Osteoblast (primary cell): ENCODE measurements around the gene CLCN1. TPM values are rescaled to one million over a fixed set of nuclear protein-coding genes. Genes with fewer than 3 reads are reported as not detected.
"Not testable (repeated sequence)": the region's sequence is repeated elsewhere in the genome, so short reads cannot be mapped to it uniquely, and the experiment has no call there.

Source experiments
- DNase-seq: peaks from one replicate; pipeline ENCODE4 v3.0.0; 2011; ENCODE audit warnings: low spot score, mixed read lengths; ENCODE audit not compliant: insufficient read length; ENCODE audit errors: missing footprints
- H2AFZ ChIP-seq: 2 replicates; pipeline ENCODE4 v1.6.0; 2011; ENCODE audit warnings: mild to moderate bottlenecking, low read length
- H3K27ac ChIP-seq: 2 replicates; pipeline ENCODE4 v1.5.1; 2011; ENCODE audit warnings: mild to moderate bottlenecking, low read depth, low read length, moderate library complexity
- H3K27me3 ChIP-seq: 2 replicates; pipeline ENCODE4 v1.6.0; 2012; ENCODE audit warnings: mild to moderate bottlenecking, control low read depth, inconsistent platforms, low read length, moderate library complexity; ENCODE audit not compliant: insufficient read depth
- H3K36me3 ChIP-seq: 2 replicates; pipeline ENCODE4 v1.5.1; 2011; ENCODE audit warnings: mild to moderate bottlenecking, low read length, control low read depth, moderate library complexity; ENCODE audit not compliant: insufficient read depth
- H3K4me1 ChIP-seq: 2 replicates; pipeline ENCODE4 v1.5.1; 2011; ENCODE audit warnings: mild to moderate bottlenecking, low read length, control low read depth, moderate library complexity; ENCODE audit not compliant: insufficient read depth
- H3K4me2 ChIP-seq: 2 replicates; pipeline ENCODE4 v1.6.0; 2011; ENCODE audit warnings: mild to moderate bottlenecking, low read length; ENCODE audit not compliant: insufficient read depth
- H3K4me3 ChIP-seq: fragments of 200-600 bp; sonication (generic); 3 replicates; pipeline ENCODE4 v1.5.1; 2012; ENCODE audit warnings: mild to moderate bottlenecking, low read length, inconsistent platforms; ENCODE audit not compliant: insufficient read depth
- H3K79me2 ChIP-seq: 2 replicates; pipeline ENCODE4 v1.6.0; 2012; ENCODE audit warnings: mild to moderate bottlenecking, low read length, control low read depth, inconsistent platforms; ENCODE audit not compliant: insufficient read depth
- H3K9me3 ChIP-seq: 2 replicates; pipeline ENCODE4 v1.5.1; 2011; ENCODE audit warnings: low read depth, low read length, control low read depth
- H4K20me1 ChIP-seq: 2 replicates; pipeline ENCODE4 v1.6.0; 2012; ENCODE audit warnings: mild to moderate bottlenecking, low read length, control low read depth; ENCODE audit not compliant: insufficient read depth
- total RNA-seq: library from RNA; depleted of rRNA; stranded (reverse); fragments of >200 nt; gene quantifications from 2 replicates; pipeline ENCODE4 v1.2.3, GENCODE V29; 2012
- TF ChIP-seq, protein P1 (sequence below): IDR thresholded peaks from 2 replicates; pipeline ENCODE4 v1.5.1; 2011; ENCODE audit warnings: mild to moderate bottlenecking, low read depth, low read length, moderate library complexity; ENCODE audit errors: extremely low read depth

Gene CLCN1
- total RNA-seq, 1 donor: under 0.01 TPM

- H3K27me3 ChIP-seq: no peaks in the 10 kb centered on the region
- H3K4me2 ChIP-seq: peak overlapping the region; percentile 54
Observed at GRCh38 chr7:143390773-143391317, 74.9 kb downstream of the CLCN1 start.

GRCh38 chr7:143391462-143392404 lies 75.8 kb downstream of the CLCN1 start:
- no peak overlapping the region for H2AFZ ChIP-seq
- no peaks in the 10 kb centered on the region for H3K9me3 ChIP-seq
- H3K79me2 ChIP-seq: peaks cover 13% of the 10 kb centered on the region
- H4K20me1 ChIP-seq: peaks cover 57% of the 10 kb centered on the region
- peak overlapping the region; percentile 54 for H3K4me2 ChIP-seq
- TF ChIP-seq, protein P1, sequence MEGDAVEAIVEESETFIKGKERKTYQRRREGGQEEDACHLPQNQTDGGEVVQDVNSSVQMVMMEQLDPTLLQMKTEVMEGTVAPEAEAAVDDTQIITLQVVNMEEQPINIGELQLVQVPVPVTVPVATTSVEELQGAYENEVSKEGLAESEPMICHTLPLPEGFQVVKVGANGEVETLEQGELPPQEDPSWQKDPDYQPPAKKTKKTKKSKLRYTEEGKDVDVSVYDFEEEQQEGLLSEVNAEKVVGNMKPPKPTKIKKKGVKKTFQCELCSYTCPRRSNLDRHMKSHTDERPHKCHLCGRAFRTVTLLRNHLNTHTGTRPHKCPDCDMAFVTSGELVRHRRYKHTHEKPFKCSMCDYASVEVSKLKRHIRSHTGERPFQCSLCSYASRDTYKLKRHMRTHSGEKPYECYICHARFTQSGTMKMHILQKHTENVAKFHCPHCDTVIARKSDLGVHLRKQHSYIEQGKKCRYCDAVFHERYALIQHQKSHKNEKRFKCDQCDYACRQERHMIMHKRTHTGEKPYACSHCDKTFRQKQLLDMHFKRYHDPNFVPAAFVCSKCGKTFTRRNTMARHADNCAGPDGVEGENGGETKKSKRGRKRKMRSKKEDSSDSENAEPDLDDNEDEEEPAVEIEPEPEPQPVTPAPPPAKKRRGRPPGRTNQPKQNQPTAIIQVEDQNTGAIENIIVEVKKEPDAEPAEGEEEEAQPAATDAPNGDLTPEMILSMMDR: no peak
- peaks cover 57% of the 10 kb centered on the region for H3K36me3 ChIP-seq
- H3K27me3 ChIP-seq: no peaks in the 10 kb centered on the region
- peak; percentile 99 for DNase-seq
- H3K4me3 ChIP-seq: peak overlapping the region; percentile 34
- peaks cover 39% of the 10 kb centered on the region for H3K4me1 ChIP-seq
- H3K27ac ChIP-seq: peak overlapping the region; percentile 93

More at GRCh38 chr7:143390773-143391317, 74.9 kb downstream of the CLCN1 start:
- H3K4me3 ChIP-seq: no peak overlapping the region
- peak overlapping the region; percentile 93 for H3K27ac ChIP-seq
- H3K9me3 ChIP-seq: no peaks in the 10 kb centered on the region
- TF ChIP-seq, protein P1: no peak
- peaks cover 45% of the 10 kb centered on the region for H3K4me1 ChIP-seq
- H3K79me2 ChIP-seq: peaks cover 22% of the 10 kb centered on the region
- peaks cover 65% of the 10 kb centered on the region for H3K36me3 ChIP-seq
- H4K20me1 ChIP-seq: peaks cover 66% of the 10 kb centered on the region
- H2AFZ ChIP-seq: no peak overlapping the region
- no peak for DNase-seq

GRCh38 chr7:143392427-143392826 lies 76.5 kb downstream of the CLCN1 start:
- not testable (repeated sequence) for H3K4me3 ChIP-seq, H3K27me3 ChIP-seq, H3K9me3 ChIP-seq, DNase-seq, H3K79me2 ChIP-seq, H2AFZ ChIP-seq, H3K4me2 ChIP-seq
- Histone ChIP-seq H4K20me1 (peaks cover 51% of the 10 kb centered on the region), H3K4me1 (peaks cover 39% of the 10 kb centered on the region), H3K27ac (peak overlapping the region; percentile 93), H3K36me3 (peaks cover 50% of the 10 kb centered on the region)

DNA sequence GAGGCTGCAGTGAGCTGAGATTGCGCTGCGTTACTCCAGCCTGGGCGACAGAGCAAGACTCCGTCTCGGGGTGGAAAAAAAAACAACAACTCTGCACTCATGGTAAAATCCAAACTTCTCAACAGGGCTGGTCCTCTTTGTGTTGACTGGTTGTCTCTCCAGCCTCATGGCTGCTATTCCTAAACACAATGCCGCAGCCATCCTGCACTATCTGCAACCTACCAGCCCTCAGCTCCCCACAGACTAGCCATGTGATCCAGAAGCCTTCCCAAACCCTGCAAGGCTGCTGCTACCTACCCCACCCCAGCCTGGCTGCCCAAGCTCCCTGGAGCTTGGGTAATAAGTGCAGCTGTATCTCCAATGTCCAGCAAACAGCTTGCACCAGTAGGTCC lies 77.0 kb downstream of the CLCN1 start:
- peak; percentile 67 for DNase-seq
- H3K36me3 ChIP-seq: peaks cover 46% of the 10 kb centered on the region
- H2AFZ ChIP-seq: no peak overlapping the region
- H4K20me1 ChIP-seq: peaks cover 46% of the 10 kb centered on the region
- H3K4me2 ChIP-seq: no peak overlapping the region
- H3K79me2 ChIP-seq: peaks cover 1% of the 10 kb centered on the region
- H3K9me3 ChIP-seq: no peaks in the 10 kb centered on the region
- H3K4me3 ChIP-seq: no peak overlapping the region
- no peak overlapping the region for H3K27ac ChIP-seq
- H3K4me1 ChIP-seq: peaks cover 39% of the 10 kb centered on the region
- no peaks in the 10 kb centered on the region for H3K27me3 ChIP-seq
- TF ChIP-seq, protein P1: no peak
